ENCODE measurements around the gene USP15. TPM values are rescaled to one million over a fixed set of nuclear protein-coding genes. Genes with fewer than 3 reads are reported as not detected.

Gene USP15
- 100 to 1,000 TPM; 159 to 160 TPM for total RNA-seq

GRCh38 chr12:62259993-62260732 lies at the start of gene USP15:
USP15 (plus strand) TSS chr12:62260404; CDS start chr12:62260415, 11 bp downstream.
- ChIA-PET CTCF (interaction anchor here (0.6 to 1.9 kb wide), 10 partner anchors 8 to 343 kb away, joined by 3 to 19 read pairs (median 4); partner anchors contain the start of gene MON2), POLR2A (interaction anchor here (0.6 to 2.2 kb wide), 11 partner anchors 8 to 343 kb away, joined by 3 to 33 read pairs (median 4); no protein-coding TSS in a partner anchor)
- Mint-ChIP-seq H3K27ac (peak within 1 kb of the TSS; percentile 96), H3K4me3 (peak within 1 kb of the TSS; percentile 90), H3K4me1 (ENCODE audit: low read depth) (peaks cover 51% of the 10 kb centered on the region), H3K27me3 (ENCODE audit: low read depth) (no peaks in the 10 kb centered on the region), H3K9me3 (ENCODE audit: insufficient read depth) (no peaks in the 10 kb centered on the region), H3K36me3 (ENCODE audit: low read depth) (peaks cover 44% of the 10 kb centered on the region)
- DNase-seq (peak; percentile 97), ATAC-seq (peak; percentile 75)

GRCh38 chr12:62210422-62210821 lies 49.8 kb upstream of the USP15 start:
- H3K27me3 Mint-ChIP-seq (ENCODE audit: low read depth), result no peaks in the 10 kb centered on the region
- DNase-seq, result peak; percentile 59
- ATAC-seq, result no peak
- H3K9me3 Mint-ChIP-seq (ENCODE audit: insufficient read depth), result no peaks in the 10 kb centered on the region
- no peak overlapping the region for H3K4me3 Mint-ChIP-seq
- ChIA-PET CTCF (interaction anchor here (0.6 to 2.4 kb wide), 17 partner anchors 9 to 225 kb away, joined by 3 to 14 read pairs (median 5); a partner anchor contains a TSS), POLR2A (no interaction called here)
- no peak overlapping the region for H3K27ac Mint-ChIP-seq
- peaks cover 11% of the 10 kb centered on the region for H3K4me1 Mint-ChIP-seq (ENCODE audit: low read depth)
- H3K36me3 Mint-ChIP-seq (ENCODE audit: low read depth), result no peaks in the 10 kb centered on the region

- H3K27me3 Mint-ChIP-seq (ENCODE audit: low read depth), result no peaks in the 10 kb centered on the region
- POLR2A ChIA-PET, result no interaction called here
- no peaks in the 10 kb centered on the region for H3K9me3 Mint-ChIP-seq (ENCODE audit: insufficient read depth)
- DNase-seq (no peak), ATAC-seq (no peak)
- H3K4me3 Mint-ChIP-seq, result no peak overlapping the region
- H3K36me3 Mint-ChIP-seq (ENCODE audit: low read depth), result no peaks in the 10 kb centered on the region
- CTCF ChIA-PET, result interaction anchor here (0.7 to 1.7 kb wide), 4 partner anchors 9 to 30 kb away, joined by 3 to 4 read pairs (median 3); no protein-coding TSS in a partner anchor
- H3K27ac Mint-ChIP-seq, result no peak overlapping the region
- peaks cover 15% of the 10 kb centered on the region for H3K4me1 Mint-ChIP-seq (ENCODE audit: low read depth)
These were observed 48.7 kb upstream of the USP15 start for GRCh38 chr12:62211510-62211909.

GRCh38 chr12:62214846-62215245 lies 45.4 kb upstream of the USP15 start:
- H3K4me3 Mint-ChIP-seq, result no peak overlapping the region
- H3K36me3 Mint-ChIP-seq (ENCODE audit: low read depth), result no peaks in the 10 kb centered on the region
- ATAC-seq, result no peak
- H3K4me1 Mint-ChIP-seq (ENCODE audit: low read depth), result peaks cover 15% of the 10 kb centered on the region
- peaks cover 2% of the 10 kb centered on the region for H3K27me3 Mint-ChIP-seq (ENCODE audit: low read depth)
- no peaks in the 10 kb centered on the region for H3K9me3 Mint-ChIP-seq (ENCODE audit: insufficient read depth)
- no peak for DNase-seq
- ChIA-PET POLR2A (no interaction called here), CTCF (no interaction called here)
- no peak overlapping the region for H3K27ac Mint-ChIP-seq

- DNase-seq (no peak), ATAC-seq (no peak)
- Mint-ChIP-seq H3K27me3 (ENCODE audit: low read depth) (peaks cover 2% of the 10 kb centered on the region), H3K4me1 (ENCODE audit: low read depth) (peaks cover 13% of the 10 kb centered on the region), H3K27ac (no peak overlapping the region), H3K4me3 (peak overlapping the region; percentile 31), H3K36me3 (ENCODE audit: low read depth) (no peaks in the 10 kb centered on the region), H3K9me3 (ENCODE audit: insufficient read depth) (no peaks in the 10 kb centered on the region)
- ChIA-PET CTCF (interaction anchor here (1.4 kb wide), 1 partner anchor 20 kb away, joined by 3 read pairs; no protein-coding TSS in a partner anchor), POLR2A (no interaction called here)
These were observed 44.7 kb upstream of the USP15 start for GRCh38 chr12:62215506-62215905.

- H3K36me3 Mint-ChIP-seq (ENCODE audit: low read depth), result no peaks in the 10 kb centered on the region
- H3K9me3 Mint-ChIP-seq (ENCODE audit: insufficient read depth), result no peaks in the 10 kb centered on the region
- no peak for ATAC-seq
- DNase-seq, result no peak
- no peak overlapping the region for H3K27ac Mint-ChIP-seq
- peaks cover 2% of the 10 kb centered on the region for H3K27me3 Mint-ChIP-seq (ENCODE audit: low read depth)
- ChIA-PET CTCF (interaction anchor here (2.0 kb wide), 1 partner anchor 25 kb away, joined by 4 read pairs; no protein-coding TSS in a partner anchor), POLR2A (no interaction called here)
- no peak overlapping the region for H3K4me3 Mint-ChIP-seq
- H3K4me1 Mint-ChIP-seq (ENCODE audit: low read depth), result peaks cover 12% of the 10 kb centered on the region
These were observed 42.6 kb upstream of the USP15 start for GRCh38 chr12:62217466-62218194.

- Mint-ChIP-seq H3K4me1 (ENCODE audit: low read depth) (no peaks in the 10 kb centered on the region), H3K4me3 (no peak overlapping the region), H3K9me3 (ENCODE audit: insufficient read depth) (no peaks in the 10 kb centered on the region), H3K27ac (no peak overlapping the region), H3K36me3 (ENCODE audit: low read depth) (no peaks in the 10 kb centered on the region), H3K27me3 (ENCODE audit: low read depth) (peaks cover 4% of the 10 kb centered on the region)
- DNase-seq (no peak), ATAC-seq (no peak)
- POLR2A ChIA-PET, result no interaction called here
- CTCF ChIA-PET, result no interaction called here
These were observed 39.1 kb upstream of the USP15 start for GRCh38 chr12:62221107-62221506.

- Mint-ChIP-seq H3K36me3 (ENCODE audit: low read depth) (no peaks in the 10 kb centered on the region), H3K27ac (no peak overlapping the region), H3K27me3 (ENCODE audit: low read depth) (peaks cover 3% of the 10 kb centered on the region), H3K4me3 (no peak overlapping the region), H3K9me3 (ENCODE audit: insufficient read depth) (peaks cover 3% of the 10 kb centered on the region), H3K4me1 (ENCODE audit: low read depth) (no peaks in the 10 kb centered on the region)
- ChIA-PET CTCF (no interaction called here), POLR2A (no interaction called here)
- ATAC-seq (no peak), DNase-seq (no peak)
These were observed 35.6 kb upstream of the USP15 start for GRCh38 chr12:62224601-62225000.

- Mint-ChIP-seq H3K36me3 (ENCODE audit: low read depth) (no peaks in the 10 kb centered on the region), H3K27me3 (ENCODE audit: low read depth) (peaks cover 4% of the 10 kb centered on the region), H3K9me3 (ENCODE audit: insufficient read depth) (peaks cover 5% of the 10 kb centered on the region), H3K4me3 (no peak overlapping the region), H3K27ac (no peak overlapping the region), H3K4me1 (ENCODE audit: low read depth) (no peaks in the 10 kb centered on the region)
- DNase-seq (no peak), ATAC-seq (no peak)
- ChIA-PET POLR2A (interaction anchor here (0.8 kb wide), 1 partner anchor 373 kb away, joined by 3 read pairs; no protein-coding TSS in a partner anchor), CTCF (interaction anchor here (1.4 kb wide), 1 partner anchor 17 kb away, joined by 6 read pairs; no protein-coding TSS in a partner anchor)
These were observed 33.1 kb upstream of the USP15 start for GRCh38 chr12:62227091-62227490.

- no peaks in the 10 kb centered on the region for H3K4me1 Mint-ChIP-seq (ENCODE audit: low read depth)
- POLR2A ChIA-PET, result no interaction called here
- peaks cover 9% of the 10 kb centered on the region for H3K9me3 Mint-ChIP-seq (ENCODE audit: insufficient read depth)
- no peak overlapping the region for H3K4me3 Mint-ChIP-seq
- no peak for ATAC-seq
- peaks cover 4% of the 10 kb centered on the region for H3K27me3 Mint-ChIP-seq (ENCODE audit: low read depth)
- no peak for DNase-seq
- H3K36me3 Mint-ChIP-seq (ENCODE audit: low read depth), result no peaks in the 10 kb centered on the region
- CTCF ChIA-PET, result no interaction called here
- no peak overlapping the region for H3K27ac Mint-ChIP-seq
These were observed 29.6 kb upstream of the USP15 start for GRCh38 chr12:62230652-62231051.

- H3K27ac Mint-ChIP-seq, result no peak overlapping the region
- CTCF ChIA-PET, result interaction anchor here (0.7 kb wide), 1 partner anchor 22 kb away, joined by 5 read pairs; no protein-coding TSS in a partner anchor
- ATAC-seq, result no peak
- DNase-seq, result no peak
- no peaks in the 10 kb centered on the region for H3K4me1 Mint-ChIP-seq (ENCODE audit: low read depth)
- H3K27me3 Mint-ChIP-seq (ENCODE audit: low read depth), result peaks cover 3% of the 10 kb centered on the region
- H3K9me3 Mint-ChIP-seq (ENCODE audit: insufficient read depth), result peaks cover 9% of the 10 kb centered on the region
- H3K4me3 Mint-ChIP-seq, result no peak overlapping the region
- POLR2A ChIA-PET, result no interaction called here
- H3K36me3 Mint-ChIP-seq (ENCODE audit: low read depth), result no peaks in the 10 kb centered on the region
These were observed 28.0 kb upstream of the USP15 start for GRCh38 chr12:62232143-62232729.

GRCh38 chr12:62233805-62234204 lies 26.4 kb upstream of the USP15 start:
- no peaks in the 10 kb centered on the region for H3K36me3 Mint-ChIP-seq (ENCODE audit: low read depth)
- ATAC-seq, result no peak

More at GRCh38 chr12:62233805-62234204, 26.4 kb upstream of the USP15 start:
- no peak overlapping the region for H3K27ac Mint-ChIP-seq
- no peaks in the 10 kb centered on the region for H3K4me1 Mint-ChIP-seq (ENCODE audit: low read depth)
- H3K4me3 Mint-ChIP-seq, result no peak overlapping the region
- peaks cover 9% of the 10 kb centered on the region for H3K9me3 Mint-ChIP-seq (ENCODE audit: insufficient read depth)
- ChIA-PET POLR2A (no interaction called here), CTCF (no interaction called here)
- DNase-seq, result no peak
- peaks cover 3% of the 10 kb centered on the region for H3K27me3 Mint-ChIP-seq (ENCODE audit: low read depth)
